GM21825 (cell line): Measurements from ENCODE around the gene ADARB2.
"Not testable (repeated sequence)": the region's sequence is repeated elsewhere in the genome, so short reads cannot be mapped to it uniquely, and the experiment has no call there.

Experiments
- ATAC-seq: cut with Tn5 transposase; IDR thresholded peaks from one replicate; pipeline ENCODE4 v1.9.1; 2021; ENCODE audit warnings: mild to moderate bottlenecking, moderate library complexity; ENCODE audit not compliant: unreplicated experiment

ADARB2 gene

DNA sequence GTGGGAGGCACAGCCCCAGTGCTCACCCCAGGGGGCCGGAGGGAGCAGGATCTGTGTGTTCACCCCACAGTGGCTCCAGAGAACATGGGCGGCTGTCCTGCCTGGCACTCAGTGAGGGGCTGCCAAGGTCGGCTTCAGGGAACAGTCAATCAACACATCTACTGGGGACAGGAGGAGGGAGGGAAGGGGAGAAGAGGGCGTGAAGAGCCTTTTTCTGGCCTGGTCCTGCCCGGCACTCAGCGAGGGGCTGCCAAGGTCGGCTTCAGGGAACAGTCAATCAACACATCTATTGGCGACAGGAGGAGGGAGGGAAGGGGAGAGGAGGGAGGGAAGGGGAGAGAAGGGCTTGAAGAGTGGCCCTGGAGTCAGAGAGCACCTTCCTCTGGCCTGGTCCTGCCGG, 184.9 kb downstream of the ADARB2 start:
- ATAC-seq: no peak

GRCh38 chr10:1551636-1552338, 185.5 kb downstream of the ADARB2 start:
- ATAC-seq: no peak

GRCh38 chr10:1550616-1551015, 186.7 kb downstream of the ADARB2 start:
- no peak for ATAC-seq

DNA sequence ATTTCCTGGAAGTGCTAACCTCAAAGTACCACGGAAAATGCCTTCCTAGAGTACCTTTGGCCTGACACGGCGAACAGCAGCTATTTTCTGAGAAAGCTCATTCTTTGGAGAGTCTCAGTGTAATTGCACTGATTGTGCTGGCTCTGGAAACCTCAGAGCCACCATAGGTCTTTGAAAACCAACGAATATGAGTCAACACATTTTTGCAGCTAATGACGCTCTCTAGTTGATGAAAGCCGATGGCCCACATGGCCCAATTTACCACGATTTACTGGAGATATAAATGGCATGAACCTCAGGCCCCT, 187.1 kb downstream of the ADARB2 start:
- no peak for ATAC-seq

DNA sequence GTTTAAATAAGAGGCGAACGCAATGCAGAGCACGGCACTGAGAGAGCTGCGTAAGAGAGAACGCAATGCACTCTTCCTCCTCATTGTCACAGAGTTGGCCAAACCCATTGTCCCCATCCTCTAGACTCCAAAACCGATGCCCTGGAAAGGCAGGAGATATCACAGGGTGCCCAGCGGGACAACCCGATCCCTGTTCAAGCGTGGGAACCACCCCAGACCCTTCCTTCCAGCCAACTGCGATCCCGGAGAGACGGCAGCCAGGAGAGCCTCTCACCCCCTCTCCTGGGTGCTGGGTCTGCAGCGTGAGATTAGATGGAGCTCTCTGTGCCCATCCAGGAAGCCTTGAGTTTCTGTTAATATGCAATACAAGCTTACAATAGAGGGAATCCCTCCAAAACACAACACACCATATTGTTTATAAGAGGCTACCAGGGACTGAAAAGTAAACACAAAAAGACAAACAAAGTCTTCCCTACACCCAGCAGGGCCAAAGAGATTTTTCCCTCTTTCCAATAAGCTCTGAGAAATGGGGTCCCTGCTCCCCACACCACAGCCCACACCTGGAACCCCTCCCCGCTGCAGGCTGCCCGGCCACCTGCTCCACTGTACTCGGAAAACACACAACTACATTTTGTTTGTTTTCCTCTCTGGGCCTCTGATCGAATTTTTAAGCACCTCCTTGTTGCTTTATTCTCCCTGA, 187.6 kb downstream of the ADARB2 start:
- ATAC-seq: no peak

GRCh38 chr10:1548596-1548995, 188.7 kb downstream of the ADARB2 start:
- no peak for ATAC-seq

DNA sequence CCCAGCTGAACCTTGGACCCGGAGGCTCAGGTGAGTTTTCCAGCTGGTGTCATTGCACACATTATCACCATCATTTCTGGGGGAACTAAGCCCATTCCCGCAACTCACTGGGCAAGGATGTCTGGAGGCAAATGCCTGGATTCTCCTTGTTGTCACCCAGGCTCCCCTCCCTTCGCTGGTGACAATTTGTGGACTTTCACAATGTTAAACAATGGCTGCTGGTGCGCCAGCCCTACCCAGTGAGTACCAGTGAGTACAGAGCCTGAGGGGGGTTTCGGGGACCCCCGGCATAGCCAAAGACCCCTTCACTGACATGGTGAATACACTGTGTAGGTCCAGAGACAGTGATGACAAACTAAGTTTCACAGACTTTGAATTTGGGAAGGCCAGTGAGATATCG, 189.2 kb downstream of the ADARB2 start:
- ATAC-seq: no peak

- no peak for ATAC-seq
Observed at GRCh38 chr10:1546431-1547110, 190.8 kb downstream of the ADARB2 start.

DNA sequence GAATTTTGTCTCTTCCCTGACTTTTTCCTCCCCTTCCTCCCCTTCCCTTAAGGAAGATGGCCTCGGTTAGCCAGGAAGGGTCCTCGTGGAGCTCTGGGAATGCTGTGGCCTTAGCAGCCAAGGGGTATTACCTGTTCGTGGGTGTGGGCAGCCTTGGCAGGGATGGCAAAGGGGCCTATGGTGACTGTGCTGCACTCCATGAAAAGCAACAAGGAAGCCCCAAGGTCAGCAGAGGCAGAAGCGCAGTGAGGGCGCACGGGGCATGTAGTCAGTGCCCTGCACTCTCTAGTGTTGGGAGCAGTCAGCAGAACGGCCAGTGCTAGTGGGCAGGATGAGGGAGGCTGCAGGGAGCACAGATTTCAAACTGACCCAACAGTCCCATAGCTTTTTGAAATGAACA, 191.8 kb downstream of the ADARB2 start:
- no peak for ATAC-seq

DNA sequence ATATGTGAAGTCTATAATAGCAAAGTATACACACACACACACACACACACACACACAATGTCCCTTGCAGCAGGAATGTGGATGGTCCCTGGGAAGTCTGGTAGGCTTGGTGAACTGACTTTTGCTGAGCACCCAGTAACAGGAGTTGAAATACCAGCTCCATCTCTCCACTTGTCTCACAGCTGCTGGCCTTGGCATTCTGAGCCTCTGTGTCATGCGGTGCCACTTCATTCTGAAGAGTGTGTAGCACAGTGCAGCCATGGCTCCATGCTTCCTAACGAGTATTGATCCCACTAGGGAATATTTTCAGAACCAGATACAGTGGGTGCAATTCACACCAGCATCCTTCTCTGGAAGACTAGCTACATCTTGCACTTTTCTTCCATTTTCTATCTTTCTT, 192.4 kb downstream of the ADARB2 start:
- no peak for ATAC-seq

GRCh38 chr10:1544209-1544673, 193.1 kb downstream of the ADARB2 start:
- no peak for ATAC-seq

GRCh38 chr10:1543596-1543995, 193.7 kb downstream of the ADARB2 start:
- ATAC-seq: no peak

DNA sequence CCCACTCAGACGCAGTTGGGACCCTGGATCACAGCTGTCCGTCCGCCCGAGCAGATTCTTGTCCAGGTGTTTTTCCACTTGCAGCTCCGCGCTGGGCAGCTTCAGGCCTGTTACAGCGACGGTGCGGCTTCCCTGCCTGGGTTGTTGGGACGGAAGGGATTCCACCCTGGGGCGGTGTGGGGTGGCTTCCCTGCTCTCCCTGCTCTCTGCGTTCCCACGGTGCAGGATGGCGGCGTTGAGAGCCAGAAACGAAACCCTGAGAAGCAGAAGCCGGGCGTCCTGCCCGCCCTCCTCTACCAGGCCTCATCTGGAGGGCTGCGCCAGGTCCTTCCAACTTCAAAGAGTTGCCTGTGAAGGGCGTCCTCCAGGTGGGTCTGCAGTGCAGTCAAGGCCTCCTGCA, 194.4 kb downstream of the ADARB2 start:
- ATAC-seq: no peak

- no peak for ATAC-seq
Observed at GRCh38 chr10:1540144-1540543, 197.2 kb downstream of the ADARB2 start.

GRCh38 chr10:1539216-1539615, 198.1 kb downstream of the ADARB2 start:
- no peak for ATAC-seq

DNA sequence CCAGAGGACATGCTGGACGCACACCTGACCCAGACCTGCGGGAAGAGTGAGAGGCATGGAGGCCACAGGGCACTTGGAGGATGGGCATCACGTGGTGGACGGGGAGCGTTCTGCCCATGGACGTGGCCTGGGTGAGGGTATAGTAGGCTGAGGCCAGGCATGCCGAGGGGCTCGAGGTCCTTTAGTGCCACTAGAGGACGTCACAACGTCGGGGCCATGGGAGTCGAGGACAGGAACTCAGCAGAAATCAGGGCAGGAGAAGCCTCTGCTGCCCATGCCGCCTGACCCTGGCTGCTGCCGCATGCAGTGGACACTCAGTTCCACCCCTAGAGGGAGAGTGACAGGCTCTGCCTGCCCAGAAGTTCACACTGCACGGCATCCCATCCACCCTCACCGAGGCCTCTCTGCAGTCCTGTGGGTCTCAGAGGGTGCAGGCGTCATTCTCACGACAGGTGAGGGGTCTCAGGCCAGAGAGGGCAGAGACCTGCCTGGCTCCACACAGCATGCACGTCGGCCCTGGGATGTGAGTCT, 198.7 kb downstream of the ADARB2 start:
- no peak for ATAC-seq

- ATAC-seq: no peak
Observed at GRCh38 chr10:1538121-1538520, 199.2 kb downstream of the ADARB2 start.

GRCh38 chr10:1537449-1537848, 199.9 kb downstream of the ADARB2 start:
- ATAC-seq: not testable (repeated sequence)

- ATAC-seq: no peak
Observed at GRCh38 chr10:1536341-1536740, 201.0 kb downstream of the ADARB2 start.

DNA sequence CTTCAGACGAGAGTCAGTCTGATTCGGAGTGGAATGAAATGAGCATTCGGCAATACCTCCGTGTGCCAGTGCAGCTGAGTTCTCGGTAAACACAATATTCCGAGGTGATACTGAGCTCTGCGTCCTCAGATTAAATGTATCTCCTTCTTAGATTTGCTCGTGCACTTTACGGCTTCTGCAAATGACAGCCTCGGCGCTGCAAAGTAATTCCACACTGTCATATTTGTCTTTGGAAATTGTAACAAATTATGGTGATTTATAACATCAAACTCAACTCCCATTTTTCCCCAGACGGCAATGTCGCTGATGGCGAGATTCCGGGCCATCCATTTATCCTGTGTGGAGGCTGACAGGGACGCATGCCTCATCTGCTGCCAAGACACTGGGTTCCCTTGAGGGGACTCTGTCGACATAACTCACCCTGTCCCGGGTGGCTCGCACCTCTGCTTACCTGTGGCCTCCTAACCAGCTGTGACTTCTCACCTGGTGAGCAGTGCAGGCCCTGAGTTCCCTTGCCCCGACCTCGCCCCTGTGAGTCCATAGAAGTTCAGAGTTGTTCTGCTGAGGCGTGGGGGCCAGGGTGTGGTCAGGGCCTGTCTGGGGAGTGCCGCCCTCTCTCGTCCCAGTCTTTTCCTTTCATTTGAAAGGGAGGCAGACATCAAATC, 201.9 kb downstream of the ADARB2 start:
- no peak for ATAC-seq

GRCh38 chr10:1534820-1535219, 202.5 kb downstream of the ADARB2 start:
- ATAC-seq: no peak
